K562 (cell line): Measurements from ENCODE around the gene CCL5. TPM values are rescaled to one million over a fixed set of nuclear protein-coding genes. Genes with fewer than 3 reads are reported as not detected.

Experiments
- polyA plus RNA-seq, 8 experiments: library from polyadenylated mRNA; depleted of rRNA in 4 of 8; stranded (reverse) in 5 of 8; unstranded in 3 of 8; fragments of >200 nt; fragmentation: Nextera tagmentation in 2 of 8; fragmentation: Illumina TruSeq in 1 of 8; extraction: Ambion mirVana in 2 of 8; extraction: Trizol in 1 of 8; gene quantifications; 2 replicates each; pipeline versions ENCODE4 v1.2.1 to v1.2.3, GENCODE V29; 2011 to 2014; ENCODE audit warnings: inconsistent platforms in 1 of 8, missing spikeins in 1 of 8
- small RNA-seq: library from RNA; depleted of rRNA; stranded (forward); fragments of <200 nt; gene quantifications from one replicate; pipeline ENCODE3, GENCODE V24; 2014
- total RNA-seq, 7 experiments: library from RNA; depleted of rRNA in 6 of 7; stranded (reverse); fragments of >200 nt in 6 of 7; fragmentation: Illumina TruSeq in 2 of 7; extraction: Trizol in 2 of 7; gene quantifications; 2 replicates each; pipeline versions ENCODE4 v1.2.1 to v1.2.3, GENCODE V29; 2011 to 2021; ENCODE audit warnings: low replicate concordance in 1 of 7

Gene CCL5
- total and polyA plus RNA-seq, 9 of the 15 experiments (the other 6 are each of a cell fraction or from before 2014, with no cell fraction given), result 0.18 to 0.59 (median 0.45) TPM; not detected in 1

Small RNAs within 50 kb of the gene (small RNA-seq; reads per million reads assigned to genes)
- 855 reads per million, percentile 99 among the genes with 10 or more reads in this experiment for gene RF00100

Other genes with a start within 250 kb of the CCL5 start
Only the 7 nearest of the 15 such genes appear.
- gene MMP28, start 84.7 kb downstream of the CCL5 start, total RNA-seq (2014; rRNA removed), result not detected in 2 replicates
- gene MMP28, start 84.7 kb downstream of the CCL5 start, total RNA-seq (2014; rRNA removed; fragmentation: Illumina TruSeq; extraction: Trizol), result not detected in 2 replicates
- not detected in 2 replicates for gene MMP28, start 84.7 kb downstream of the CCL5 start, total RNA-seq (2015; rRNA removed; fragmentation: Illumina TruSeq; extraction: Trizol)
- not detected in 2 replicates for gene MMP28, start 84.7 kb downstream of the CCL5 start, total RNA-seq (2021)
- gene MMP28, start 84.7 kb downstream of the CCL5 start, polyA plus RNA-seq (2011; rRNA removed), result not detected in 2 replicates
- gene MMP28, start 84.7 kb downstream of the CCL5 start, polyA plus RNA-seq (2014; fragmentation: Illumina TruSeq; extraction: Trizol), result not detected in 2 replicates
- not detected for gene MMP28, start 84.7 kb downstream of the CCL5 start, polyA plus RNA-seq (2014; fragmentation: Nextera tagmentation; extraction: Ambion mirVana)
- not detected in 2 replicates for gene MMP28, start 84.7 kb downstream of the CCL5 start, polyA plus RNA-seq (2014; rRNA removed)
- 50.2 and 54.5 TPM in 2 replicates for gene TAF15, start 70.9 kb downstream of the CCL5 start, total RNA-seq (2014; rRNA removed)
- 56.8 and 64.3 TPM in 2 replicates for gene TAF15, start 70.9 kb downstream of the CCL5 start, total RNA-seq (2014; rRNA removed; fragmentation: Illumina TruSeq; extraction: Trizol)
- 45.9 and 50.7 TPM in 2 replicates for gene TAF15, start 70.9 kb downstream of the CCL5 start, total RNA-seq (2015; rRNA removed; fragmentation: Illumina TruSeq; extraction: Trizol)
- gene TAF15, start 70.9 kb downstream of the CCL5 start, total RNA-seq (2021), result 178 and 213 TPM in 2 replicates
- gene TAF15, start 70.9 kb downstream of the CCL5 start, polyA plus RNA-seq (2011; rRNA removed), result 60.0 and 77.7 TPM in 2 replicates
- gene TAF15, start 70.9 kb downstream of the CCL5 start, polyA plus RNA-seq (2014; fragmentation: Illumina TruSeq; extraction: Trizol), result 267 and 272 TPM in 2 replicates
- 10 to 100 TPM in 1 of 2 experiments, 1 to 10 TPM in 1; 4.1 to 22.7 TPM for gene TAF15, start 70.9 kb downstream of the CCL5 start, polyA plus RNA-seq (2014; fragmentation: Nextera tagmentation; extraction: Ambion mirVana)
- 142 and 171 TPM in 2 replicates for gene TAF15, start 70.9 kb downstream of the CCL5 start, polyA plus RNA-seq (2014; rRNA removed)
- not detected in 2 replicates for gene HEATR9, start 11.5 kb downstream of the CCL5 start, total RNA-seq (2014; rRNA removed)
- gene HEATR9, start 11.5 kb downstream of the CCL5 start, total RNA-seq (2014; rRNA removed; fragmentation: Illumina TruSeq; extraction: Trizol), result not detected in 2 replicates
- not detected in 2 replicates for gene HEATR9, start 11.5 kb downstream of the CCL5 start, total RNA-seq (2015; rRNA removed; fragmentation: Illumina TruSeq; extraction: Trizol)
- gene HEATR9, start 11.5 kb downstream of the CCL5 start, total RNA-seq (2021), result not detected in 2 replicates
- gene HEATR9, start 11.5 kb downstream of the CCL5 start, polyA plus RNA-seq (2011; rRNA removed), result not detected in 2 replicates
- gene HEATR9, start 11.5 kb downstream of the CCL5 start, polyA plus RNA-seq (2014; fragmentation: Illumina TruSeq; extraction: Trizol), result not detected in 2 replicates
- not detected for gene HEATR9, start 11.5 kb downstream of the CCL5 start, polyA plus RNA-seq (2014; fragmentation: Nextera tagmentation; extraction: Ambion mirVana)
- not detected in 2 replicates for gene HEATR9, start 11.5 kb downstream of the CCL5 start, polyA plus RNA-seq (2014; rRNA removed)
- 2.5 and 3.9 TPM in 2 replicates for gene RDM1, start 50.4 kb upstream of the CCL5 start, total RNA-seq (2014; rRNA removed)
- 4.8 and 5.6 TPM in 2 replicates for gene RDM1, start 50.4 kb upstream of the CCL5 start, total RNA-seq (2014; rRNA removed; fragmentation: Illumina TruSeq; extraction: Trizol)
- 2.9 and 3.0 TPM in 2 replicates for gene RDM1, start 50.4 kb upstream of the CCL5 start, total RNA-seq (2015; rRNA removed; fragmentation: Illumina TruSeq; extraction: Trizol)
- 5.0 and 5.7 TPM in 2 replicates for gene RDM1, start 50.4 kb upstream of the CCL5 start, total RNA-seq (2021)
- 8.3 and 9.6 TPM in 2 replicates for gene RDM1, start 50.4 kb upstream of the CCL5 start, polyA plus RNA-seq (2011; rRNA removed)
- 5.4 and 7.0 TPM in 2 replicates for gene RDM1, start 50.4 kb upstream of the CCL5 start, polyA plus RNA-seq (2014; fragmentation: Illumina TruSeq; extraction: Trizol)
- 10 to 100 TPM in 1 of 2 experiments, 1 to 10 TPM in 1; 8.5 to 11.2 TPM for gene RDM1, start 50.4 kb upstream of the CCL5 start, polyA plus RNA-seq (2014; fragmentation: Nextera tagmentation; extraction: Ambion mirVana)
- 6.1 and 6.5 TPM in 2 replicates for gene RDM1, start 50.4 kb upstream of the CCL5 start, polyA plus RNA-seq (2014; rRNA removed)
- not detected in 2 replicates for gene LYZL6, start 63.4 kb upstream of the CCL5 start, total RNA-seq (2014; rRNA removed)
- not detected in 2 replicates for gene LYZL6, start 63.4 kb upstream of the CCL5 start, total RNA-seq (2014; rRNA removed; fragmentation: Illumina TruSeq; extraction: Trizol)
- not detected in 2 replicates for gene LYZL6, start 63.4 kb upstream of the CCL5 start, total RNA-seq (2015; rRNA removed; fragmentation: Illumina TruSeq; extraction: Trizol)
- gene LYZL6, start 63.4 kb upstream of the CCL5 start, total RNA-seq (2021), result not detected in 2 replicates
- gene LYZL6, start 63.4 kb upstream of the CCL5 start, polyA plus RNA-seq (2011; rRNA removed), result not detected in 2 replicates
- not detected in 2 replicates for gene LYZL6, start 63.4 kb upstream of the CCL5 start, polyA plus RNA-seq (2014; fragmentation: Illumina TruSeq; extraction: Trizol)
- not detected for gene LYZL6, start 63.4 kb upstream of the CCL5 start, polyA plus RNA-seq (2014; fragmentation: Nextera tagmentation; extraction: Ambion mirVana)
- not detected in 2 replicates for gene LYZL6, start 63.4 kb upstream of the CCL5 start, polyA plus RNA-seq (2014; rRNA removed)
- gene CCL16, start 101.1 kb upstream of the CCL5 start, total RNA-seq (2014; rRNA removed), result not detected in 2 replicates
- gene CCL16, start 101.1 kb upstream of the CCL5 start, total RNA-seq (2014; rRNA removed; fragmentation: Illumina TruSeq; extraction: Trizol), result not detected in 2 replicates
- gene CCL16, start 101.1 kb upstream of the CCL5 start, total RNA-seq (2015; rRNA removed; fragmentation: Illumina TruSeq; extraction: Trizol), result not detected in 2 replicates
- gene CCL16, start 101.1 kb upstream of the CCL5 start, total RNA-seq (2021), result not detected in 2 replicates
- gene CCL16, start 101.1 kb upstream of the CCL5 start, polyA plus RNA-seq (2011; rRNA removed), result not detected in 2 replicates
- gene CCL16, start 101.1 kb upstream of the CCL5 start, polyA plus RNA-seq (2014; fragmentation: Illumina TruSeq; extraction: Trizol), result not detected in 2 replicates
- not detected for gene CCL16, start 101.1 kb upstream of the CCL5 start, polyA plus RNA-seq (2014; fragmentation: Nextera tagmentation; extraction: Ambion mirVana)
- not detected in 2 replicates for gene CCL16, start 101.1 kb upstream of the CCL5 start, polyA plus RNA-seq (2014; rRNA removed)
- gene CCL14, start 106.4 kb upstream of the CCL5 start, total RNA-seq (2014; rRNA removed), result not detected in 2 replicates
- gene CCL14, start 106.4 kb upstream of the CCL5 start, total RNA-seq (2014; rRNA removed; fragmentation: Illumina TruSeq; extraction: Trizol), result not detected in 2 replicates
- not detected in 2 replicates for gene CCL14, start 106.4 kb upstream of the CCL5 start, total RNA-seq (2015; rRNA removed; fragmentation: Illumina TruSeq; extraction: Trizol)
- not detected in 2 replicates for gene CCL14, start 106.4 kb upstream of the CCL5 start, total RNA-seq (2021)
- not detected in 2 replicates for gene CCL14, start 106.4 kb upstream of the CCL5 start, polyA plus RNA-seq (2011; rRNA removed)
- gene CCL14, start 106.4 kb upstream of the CCL5 start, polyA plus RNA-seq (2014; fragmentation: Illumina TruSeq; extraction: Trizol), result not detected in 2 replicates
- not detected for gene CCL14, start 106.4 kb upstream of the CCL5 start, polyA plus RNA-seq (2014; fragmentation: Nextera tagmentation; extraction: Ambion mirVana)
- gene CCL14, start 106.4 kb upstream of the CCL5 start, polyA plus RNA-seq (2014; rRNA removed), result not detected in 2 replicates